ELF-1 (cell line): ENCODE results near the gene ZBTB3.
"Not testable (repeated sequence)": the region's sequence is repeated elsewhere in the genome, so short reads cannot be mapped to it uniquely, and the experiment has no call there.

Experiments used
- DNase-seq: peaks from one replicate; pipeline ENCODE4 v3.0.0-alpha.2; 2016; ENCODE audit warnings: low read depth, low spot score

ZBTB3 gene

GRCh38 chr11:62716206-62716605 lies 37.8 kb downstream of the ZBTB3 start:
- no peak for DNase-seq

GRCh38 chr11:62715150-62716130 lies 38.5 kb downstream of the ZBTB3 start:
- DNase-seq = no peak

- peak; percentile 34 for DNase-seq
Observed at GRCh38 chr11:62713343-62713742, 40.6 kb downstream of the ZBTB3 start.

- no peak for DNase-seq
Observed at GRCh38 chr11:62712861-62713260, 41.1 kb downstream of the ZBTB3 start.

- no peak for DNase-seq
Observed at GRCh38 chr11:62712276-62712812, 41.6 kb downstream of the ZBTB3 start.

- DNase-seq = no peak
Observed at GRCh38 chr11:62710001-62710345, 44.0 kb downstream of the ZBTB3 start.

GRCh38 chr11:62709247-62710000 lies 44.5 kb downstream of the ZBTB3 start:
- peak; percentile 98 for DNase-seq

- no peak for DNase-seq
Observed at GRCh38 chr11:62708793-62709192, 45.2 kb downstream of the ZBTB3 start.

- DNase-seq = no peak
Observed at GRCh38 chr11:62708392-62708791, 45.6 kb downstream of the ZBTB3 start.

- DNase-seq = peak; percentile 94
Observed at GRCh38 chr11:62707277-62707861, 46.6 kb downstream of the ZBTB3 start, which contains the start of the genes BSCL2 and GNG3. Gene BSCL2, minus strand, starts transcription at chr11:62707424. Its CDS starts 229 bp downstream, at chr11:62707195. Gene GNG3, plus strand, starts transcription at chr11:62707676. Its CDS starts 620 bp downstream, at chr11:62708296.

- no peak for DNase-seq
Observed at GRCh38 chr11:62706850-62707247, 47.1 kb downstream of the ZBTB3 start.

GRCh38 chr11:62705880-62706849 lies 47.8 kb downstream of the ZBTB3 start:
- DNase-seq = peak; percentile 95

GRCh38 chr11:62705413-62705812 lies 48.5 kb downstream of the ZBTB3 start:
- no peak for DNase-seq

GRCh38 chr11:62703921-62704320 lies 50.0 kb downstream of the ZBTB3 start:
- DNase-seq = not testable (repeated sequence)

GRCh38 chr11:62702246-62702645 lies 51.7 kb downstream of the ZBTB3 start:
- DNase-seq = no peak
